Medulla oblongata (tissue), 1 donor: ENCODE data around the gene PWWP2B.

Experiments
- DNase-seq: peaks from one replicate; pipeline ENCODE4 v3.0.0-alpha.2; 2015; ENCODE audit errors: extremely low spot score

The PWWP2B gene

GRCh38 chr10:132407243-132407746, 10.3 kb downstream of the PWWP2B start:
- DNase-seq = no peak

- DNase-seq = peak; percentile 54
Observed at GRCh38 chr10:132407846-132408278, 10.9 kb downstream of the PWWP2B start.

GRCh38 chr10:132408367-132408781, 11.4 kb downstream of the PWWP2B start:
- peak; percentile 11 for DNase-seq

- peak; percentile 10 for DNase-seq
Observed at GRCh38 chr10:132408823-132409666, 12.0 kb downstream of the PWWP2B start.

GRCh38 chr10:132409667-132410028, 12.6 kb downstream of the PWWP2B start:
- no peak for DNase-seq

- DNase-seq = no peak
Observed at GRCh38 chr10:132410056-132410778, 13.2 kb downstream of the PWWP2B start.

- no peak for DNase-seq
Observed at GRCh38 chr10:132410779-132411532, 14.0 kb downstream of the PWWP2B start.

GRCh38 chr10:132411561-132412253, 14.7 kb downstream of the PWWP2B start:
- peak; percentile 37 for DNase-seq

GRCh38 chr10:132412316-132413192, 15.6 kb downstream of the PWWP2B start:
- peak; percentile 22 for DNase-seq

- DNase-seq = no peak
Observed at GRCh38 chr10:132413226-132414205, 16.5 kb downstream of the PWWP2B start.

- DNase-seq = no peak
Observed at GRCh38 chr10:132414402-132415016, 17.5 kb downstream of the PWWP2B start.

- no peak for DNase-seq
Observed at GRCh38 chr10:132415255-132415654, 18.3 kb downstream of the PWWP2B start.

GRCh38 chr10:132415956-132416355, 19.0 kb downstream of the PWWP2B start:
- no peak for DNase-seq

GRCh38 chr10:132416566-132417256, 19.7 kb downstream of the PWWP2B start:
- no peak for DNase-seq

- no peak for DNase-seq
Observed at GRCh38 chr10:132417257-132417910, 20.4 kb downstream of the PWWP2B start.

- no peak for DNase-seq
Observed at GRCh38 chr10:132417957-132418441, 21.0 kb downstream of the PWWP2B start.
